HG03342 (cell line): ENCODE results near the gene DEGS1.

Experiments
- ATAC-seq: cut with Tn5 transposase; IDR thresholded peaks from one replicate; pipeline ENCODE4 v1.9.1; 2021; ENCODE audit warnings: mild to moderate bottlenecking, moderate library complexity; ENCODE audit not compliant: unreplicated experiment

DEGS1 gene

GRCh38 chr1:224182866-224183590, at the start of gene DEGS1:
DEGS1 (plus strand) TSS chr1:224183240; CDS start chr1:224183337, 97 bp downstream.
- ATAC-seq: peak; percentile 68

- ATAC-seq: no peak
These were observed 49.2 kb upstream of the DEGS1 start for GRCh38 chr1:224133741-224134299.

- no peak for ATAC-seq
These were observed 45.5 kb upstream of the DEGS1 start for GRCh38 chr1:224137518-224137917.

GRCh38 chr1:224138198-224138597, 44.8 kb upstream of the DEGS1 start:
- ATAC-seq: no peak

GRCh38 chr1:224141693-224142092, 41.3 kb upstream of the DEGS1 start:
- no peak for ATAC-seq

GRCh38 chr1:224149709-224150108, 33.3 kb upstream of the DEGS1 start:
- no peak for ATAC-seq

GRCh38 chr1:224151117-224151516, 31.9 kb upstream of the DEGS1 start:
- no peak for ATAC-seq

GRCh38 chr1:224157316-224157715, 25.7 kb upstream of the DEGS1 start:
- no peak for ATAC-seq

GRCh38 chr1:224159541-224159940, 23.5 kb upstream of the DEGS1 start:
- ATAC-seq: no peak

- no peak for ATAC-seq
These were observed 22.8 kb upstream of the DEGS1 start for GRCh38 chr1:224160171-224160682.

- ATAC-seq: no peak
These were observed 20.3 kb upstream of the DEGS1 start for GRCh38 chr1:224162768-224163167.

- no peak for ATAC-seq
These were observed 19.7 kb upstream of the DEGS1 start for GRCh38 chr1:224163311-224163710.

GRCh38 chr1:224168859-224169380, 14.1 kb upstream of the DEGS1 start:
- ATAC-seq: peak; percentile 91

GRCh38 chr1:224169718-224170270, 13.2 kb upstream of the DEGS1 start:
- ATAC-seq: no peak

GRCh38 chr1:224170343-224170742, 12.7 kb upstream of the DEGS1 start:
- no peak for ATAC-seq

- no peak for ATAC-seq
These were observed 12.1 kb upstream of the DEGS1 start for GRCh38 chr1:224170748-224171478.

- ATAC-seq: no peak
These were observed 10.8 kb upstream of the DEGS1 start for GRCh38 chr1:224172229-224172628.

- no peak for ATAC-seq
These were observed 9.5 kb upstream of the DEGS1 start for GRCh38 chr1:224173523-224173922.

- no peak for ATAC-seq
These were observed 7.4 kb upstream of the DEGS1 start for GRCh38 chr1:224175617-224176016.

GRCh38 chr1:224177356-224177999, 5.6 kb upstream of the DEGS1 start:
- no peak for ATAC-seq

- ATAC-seq: no peak
These were observed 4.1 kb upstream of the DEGS1 start for GRCh38 chr1:224178894-224179293.
